NCI-H2081 (cell line): Measurements from ENCODE around the gene FBN3.

Experiments
- DNase-seq, 2 experiments: peaks; one replicate each; lab custom pipeline; 2025; lab: John Stamatoyannopoulos, UW

FBN3 gene

GRCh38 chr19:8089664-8090601 lies 59.5 kb downstream of the FBN3 start:
- no peak for DNase-seq

DNA sequence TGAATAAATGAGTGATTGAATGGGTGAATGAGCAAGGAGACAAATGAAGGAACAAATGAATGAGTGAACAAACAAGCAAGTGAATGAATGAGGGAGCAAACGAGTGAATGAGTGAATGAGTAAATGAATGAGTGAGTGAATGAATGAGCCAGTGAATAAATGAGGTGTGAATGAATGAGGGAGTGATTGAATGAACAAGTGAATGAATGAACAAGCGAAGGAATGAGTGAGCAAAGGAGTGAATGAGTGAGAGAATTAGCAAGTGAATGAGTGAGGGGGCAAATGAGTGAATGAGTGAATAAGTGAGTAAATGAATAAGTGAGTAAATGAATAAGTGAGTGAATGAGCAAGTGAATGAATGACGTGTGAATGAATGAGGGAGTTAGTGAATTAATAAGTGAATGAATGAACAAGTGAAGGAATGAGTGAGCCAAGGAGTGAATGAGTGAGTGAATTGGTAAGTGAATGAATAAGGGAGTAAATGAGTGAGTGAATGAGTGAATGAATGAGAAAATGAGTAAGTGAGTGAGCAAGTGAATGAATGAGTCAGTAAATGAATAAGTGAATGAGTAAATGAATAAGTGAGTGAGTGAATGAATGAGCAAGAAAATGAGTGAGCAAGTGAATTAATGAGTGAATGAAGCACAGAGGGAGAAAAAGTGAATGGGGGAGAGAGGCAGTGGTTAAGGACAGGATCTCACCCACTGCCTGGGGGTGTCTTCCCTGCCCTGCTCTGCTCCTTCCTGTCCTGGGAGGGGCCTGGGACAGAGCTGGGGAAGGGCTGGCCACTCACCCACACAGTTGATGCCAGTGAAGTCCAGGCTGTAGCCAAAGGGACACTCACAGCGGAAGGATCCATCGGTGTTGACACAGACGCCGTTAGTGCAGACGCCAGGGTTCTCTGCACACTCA lies 60.4 kb downstream of the FBN3 start:
- DNase-seq: no peak

GRCh38 chr19:8087876-8088275 lies 61.5 kb downstream of the FBN3 start:
- DNase-seq: no peak

DNA sequence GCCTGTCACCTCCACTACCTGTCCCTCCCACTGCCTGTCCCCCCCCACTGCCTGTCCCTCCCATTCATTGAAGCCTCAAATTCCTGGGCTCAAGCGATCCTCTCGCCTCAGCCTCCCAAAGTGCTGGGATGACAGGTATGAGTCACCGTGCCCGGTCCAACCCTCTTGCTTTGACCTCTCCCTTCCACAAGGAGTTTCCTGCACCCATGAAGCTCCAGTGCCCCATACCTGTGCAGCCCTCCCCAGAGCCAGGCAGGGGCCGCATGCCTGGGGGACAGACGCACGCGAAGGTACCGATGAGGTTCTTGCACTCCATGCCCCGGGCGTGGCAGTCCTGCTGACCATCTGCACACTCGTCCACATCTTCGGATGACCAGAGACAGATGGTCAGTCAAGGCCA lies 62.5 kb downstream of the FBN3 start:
- DNase-seq: no peak

GRCh38 chr19:8085598-8086408 lies 63.6 kb downstream of the FBN3 start:
- no peak for DNase-seq

DNA sequence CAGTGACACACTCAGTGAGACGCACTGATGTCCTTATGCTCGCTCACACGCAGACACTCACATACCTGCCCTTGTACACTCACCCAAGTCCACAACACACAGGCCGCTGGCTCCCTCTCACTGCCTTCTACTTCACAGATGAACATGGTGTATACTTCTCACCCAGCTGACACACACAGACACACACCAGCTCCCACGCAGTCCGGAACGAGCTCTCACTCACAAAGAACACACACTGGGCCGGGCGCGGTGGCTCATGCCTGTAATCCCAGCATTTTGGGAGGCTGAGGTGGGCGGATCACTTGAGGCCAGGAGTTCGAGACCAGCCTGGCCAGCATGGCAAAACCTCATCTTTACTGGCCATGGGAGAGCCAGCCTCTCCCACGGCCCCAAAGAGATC lies 65.2 kb downstream of the FBN3 start:
- no peak for DNase-seq

DNA sequence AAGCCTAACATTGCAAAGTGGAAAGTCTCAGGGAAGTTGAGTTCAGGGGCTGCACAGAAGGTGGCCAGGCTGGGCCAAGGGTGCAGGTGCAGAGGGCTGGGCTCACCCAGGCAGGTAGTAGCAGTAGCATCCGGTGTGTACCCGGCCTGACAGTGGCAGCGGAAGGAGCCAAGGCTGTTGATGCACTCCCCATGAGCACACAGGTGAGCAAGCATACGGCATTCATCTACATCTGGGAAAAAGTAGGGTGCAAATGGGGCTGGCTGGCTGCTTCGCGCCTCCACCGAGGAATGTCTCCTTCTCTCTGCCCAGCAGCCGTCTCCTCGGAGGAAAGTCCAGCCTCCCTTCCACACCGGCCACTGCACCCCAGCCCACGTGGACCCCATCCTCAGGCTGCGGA lies 66.3 kb downstream of the FBN3 start:
- no peak for DNase-seq

DNA sequence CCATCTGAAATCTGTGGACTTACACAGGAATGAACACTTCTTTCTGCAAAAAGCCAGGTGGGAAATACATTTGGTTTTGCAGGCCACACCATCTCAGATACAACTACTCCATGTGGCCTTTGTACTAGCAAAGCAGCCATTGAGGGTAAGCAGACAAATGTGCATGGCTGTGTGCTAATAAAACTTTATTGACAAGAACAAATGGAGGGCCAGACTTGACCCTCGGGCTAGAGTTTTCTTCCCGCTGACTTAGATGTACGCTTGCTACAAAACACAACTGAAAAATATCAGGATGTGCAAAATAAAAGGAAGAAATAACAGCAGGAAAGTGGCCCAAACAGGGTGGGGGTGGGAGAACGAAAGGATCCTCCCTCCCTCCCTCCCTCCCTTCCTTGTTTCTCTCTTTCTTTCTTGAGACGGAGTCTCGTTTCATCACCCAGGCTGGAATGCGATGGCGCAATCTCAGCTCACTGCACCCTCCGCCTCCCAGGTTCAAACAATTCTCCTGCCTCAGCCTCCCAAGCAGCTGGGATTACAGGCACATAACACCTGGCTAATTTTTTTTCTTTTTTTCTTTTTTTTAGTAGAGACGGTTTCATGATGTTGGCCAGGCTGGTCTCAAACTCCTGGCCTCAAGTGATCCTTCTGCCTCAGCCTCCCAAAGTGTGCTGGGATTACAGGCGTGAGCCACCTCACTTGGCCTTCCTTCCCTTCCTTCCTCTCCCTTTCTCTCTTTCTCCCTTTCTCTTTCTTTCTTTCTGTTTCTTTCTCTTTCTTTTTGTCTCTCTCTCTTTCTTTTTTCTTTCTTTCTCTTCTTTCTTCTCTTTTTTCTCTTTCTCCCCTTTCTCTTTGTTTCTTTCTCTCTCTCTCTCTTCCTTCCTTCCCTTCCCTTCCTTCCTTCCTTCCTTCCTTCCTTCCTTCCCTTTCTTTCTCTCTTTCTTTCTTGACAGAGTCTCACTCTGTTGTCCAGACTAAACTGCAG lies 67.5 kb downstream of the FBN3 start:
- DNase-seq: no peak

DNA sequence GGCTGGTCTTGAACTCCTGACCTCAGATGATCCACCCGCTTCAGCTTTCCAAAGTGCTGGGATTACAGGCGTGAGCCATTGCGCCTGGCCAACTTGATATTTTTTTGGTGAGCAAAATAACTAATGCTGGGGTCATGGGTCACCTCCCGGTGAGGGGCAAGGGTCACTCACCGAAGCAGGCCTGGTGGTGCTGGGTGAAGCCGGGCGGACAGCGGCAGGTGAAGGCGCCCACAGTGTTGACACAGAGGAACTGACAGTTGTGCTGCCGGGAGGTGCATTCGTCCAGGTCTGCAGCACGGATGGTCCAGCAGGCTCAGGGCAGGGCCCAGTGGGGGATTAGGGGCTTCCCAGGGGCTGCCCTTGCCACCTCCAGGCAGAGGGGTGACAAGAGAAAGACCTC lies 68.6 kb downstream of the FBN3 start:
- DNase-seq: no peak

- no peak for DNase-seq
Observed at GRCh38 chr19:8079988-8080387, 69.4 kb downstream of the FBN3 start.

- DNase-seq: no peak
Observed at GRCh38 chr19:8075158-8076074, 74.0 kb downstream of the FBN3 start.

GRCh38 chr19:8074501-8074900 lies 74.9 kb downstream of the FBN3 start:
- DNase-seq: no peak

DNA sequence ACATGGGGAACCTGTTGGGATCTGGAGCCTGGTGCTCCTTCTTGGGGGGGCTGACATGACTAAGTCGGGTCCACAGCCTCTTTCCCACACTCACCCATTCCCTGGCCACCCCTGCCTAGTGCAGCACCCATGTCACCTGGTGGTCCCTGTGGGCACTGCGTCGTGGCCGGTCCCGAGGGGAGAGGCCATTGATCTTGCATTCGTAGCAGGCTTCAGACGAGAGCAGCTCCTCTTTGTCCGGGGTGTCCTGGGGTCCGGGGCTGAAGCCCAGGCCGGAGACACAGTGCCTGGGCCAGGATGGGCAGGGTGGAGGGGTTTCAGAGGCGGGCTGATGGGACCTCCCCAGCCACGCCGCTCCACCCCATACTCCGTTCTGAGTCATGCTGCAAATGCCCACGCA lies 77.5 kb downstream of the FBN3 start:
- no peak for DNase-seq

DNA sequence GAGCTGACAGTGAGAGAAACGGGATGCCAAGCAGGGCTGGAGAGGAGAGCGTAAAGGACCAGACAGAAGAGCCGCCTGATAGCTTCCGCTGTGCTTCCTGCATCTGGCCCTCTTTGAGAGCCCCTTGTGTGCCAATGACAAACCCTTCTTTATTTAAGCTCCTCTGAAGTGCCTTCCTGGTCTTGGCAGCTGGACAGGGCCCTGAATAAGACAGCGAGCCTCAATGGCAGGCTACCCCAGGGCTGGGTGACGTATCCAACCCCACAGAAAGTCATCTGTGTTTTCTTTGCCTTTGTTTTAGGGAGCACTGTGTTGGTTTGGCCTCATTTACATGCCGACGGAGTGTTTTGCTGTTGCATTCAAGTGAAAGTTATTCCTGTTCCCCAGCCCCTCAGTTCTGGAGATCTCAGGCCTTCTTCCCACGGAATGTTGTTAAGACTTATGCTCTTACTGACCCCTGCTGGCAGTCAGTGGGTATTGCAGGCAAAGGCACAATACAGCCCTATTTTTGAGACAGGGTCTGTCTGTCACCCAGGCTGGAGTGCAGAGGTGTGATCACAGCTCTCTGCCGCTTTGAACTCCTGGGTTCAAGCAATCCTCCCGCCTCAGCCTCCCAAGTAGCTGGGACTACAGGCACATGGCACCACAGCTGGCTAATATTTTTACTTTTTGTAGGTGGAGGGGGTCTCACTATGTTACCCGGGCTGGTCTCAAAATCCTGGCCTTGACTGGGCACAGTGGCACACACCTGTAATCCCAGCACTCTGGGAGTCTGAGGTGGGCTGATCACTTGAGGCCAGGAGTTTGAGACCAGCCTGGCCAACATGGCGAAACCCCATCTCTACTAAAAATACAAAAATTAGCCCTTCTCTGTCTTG lies 80.1 kb downstream of the FBN3 start:
- no peak for DNase-seq

DNA sequence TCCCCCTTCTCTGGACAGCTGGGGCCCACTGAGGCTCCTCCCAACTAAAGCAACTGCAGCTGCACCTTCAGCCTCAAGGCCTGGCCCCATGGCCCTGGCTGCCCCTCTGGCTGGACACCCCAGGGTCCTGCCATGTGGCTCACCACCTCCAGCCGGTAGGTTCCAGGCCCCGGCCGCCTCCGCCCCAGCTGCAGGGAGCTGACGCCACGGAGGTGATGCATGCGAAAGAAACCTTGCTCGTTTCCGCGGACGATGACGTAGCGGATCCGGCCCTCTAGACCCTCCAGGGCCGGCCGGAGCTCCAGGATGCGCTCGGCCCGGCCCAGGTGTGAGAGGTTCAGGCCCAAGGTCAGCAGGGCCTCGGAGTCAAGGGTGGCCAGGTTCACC lies 83.5 kb downstream of the FBN3 start:
- no peak for DNase-seq

- DNase-seq: no peak
Observed at GRCh38 chr19:8064911-8065874, 84.2 kb downstream of the FBN3 start.

GRCh38 chr19:8057545-8058270 lies 91.7 kb downstream of the FBN3 start:
- no peak for DNase-seq
